Stimulated activated CD8-positive, alpha-beta memory T cell treated with anti-CD3 and anti-CD28 coated beads, Interleukin-15, amount 100 ng/mL, for 1 hour (primary cell): ENCODE measurements around the gene MGAT4D.
"Not testable (repeated sequence)": the region's sequence is repeated elsewhere in the genome, so short reads cannot be mapped to it uniquely, and the experiment has no call there.

Source experiments
- DNase-seq: peaks from one replicate; pipeline ENCODE4 v3.0.0-alpha.2; 2020; ENCODE audit warnings: low read depth

The MGAT4D gene

GRCh38 chr4:140439644-140440142, 58.4 kb downstream of the MGAT4D start:
- no peak for DNase-seq

- DNase-seq, result no peak
These were observed 70.1 kb downstream of the MGAT4D start for GRCh38 chr4:140427919-140428471.

- no peak for DNase-seq
These were observed 70.8 kb downstream of the MGAT4D start, which contains the start of gene CLGN for GRCh38 chr4:140427106-140427918. Gene CLGN (minus strand): TSS chr4:140427648. CDS start chr4:140413078, 14,570 bp downstream.

DNA sequence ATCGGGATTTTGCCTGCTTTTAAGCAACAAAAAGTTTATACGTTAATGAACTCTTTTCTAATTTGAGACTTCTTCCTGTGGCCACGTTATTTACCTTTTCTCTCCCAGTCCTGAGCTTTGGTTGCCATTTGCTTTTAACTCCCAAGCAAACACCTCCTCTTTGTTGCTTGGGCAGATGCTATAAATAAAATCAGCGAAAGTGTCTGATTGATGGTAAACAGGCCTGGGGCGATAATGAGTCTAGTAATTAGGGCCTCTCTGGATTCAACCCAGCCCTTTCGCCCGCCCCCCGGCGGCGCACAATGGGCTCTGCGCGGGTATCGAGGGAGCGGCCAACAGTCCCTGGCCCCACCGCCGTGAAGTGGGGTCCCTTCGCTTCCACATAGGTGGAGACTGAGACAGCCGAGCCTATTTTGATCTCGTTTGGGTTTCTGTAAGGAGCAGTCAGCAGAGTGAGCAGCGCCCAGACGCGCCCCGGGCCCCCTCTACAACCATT, 71.4 kb downstream of the MGAT4D start:
- DNase-seq, result no peak

GRCh38 chr4:140423106-140423505, 75.0 kb downstream of the MGAT4D start:
- no peak for DNase-seq

GRCh38 chr4:140413130-140413969, 84.7 kb downstream of the MGAT4D start:
- not testable (repeated sequence) for DNase-seq

- no peak for DNase-seq
These were observed 89.1 kb downstream of the MGAT4D start for GRCh38 chr4:140408974-140409373.

- no peak for DNase-seq
These were observed 91.8 kb downstream of the MGAT4D start for GRCh38 chr4:140406292-140406691.

- DNase-seq, result no peak
These were observed 98.0 kb downstream of the MGAT4D start for GRCh38 chr4:140400111-140400510.

DNA sequence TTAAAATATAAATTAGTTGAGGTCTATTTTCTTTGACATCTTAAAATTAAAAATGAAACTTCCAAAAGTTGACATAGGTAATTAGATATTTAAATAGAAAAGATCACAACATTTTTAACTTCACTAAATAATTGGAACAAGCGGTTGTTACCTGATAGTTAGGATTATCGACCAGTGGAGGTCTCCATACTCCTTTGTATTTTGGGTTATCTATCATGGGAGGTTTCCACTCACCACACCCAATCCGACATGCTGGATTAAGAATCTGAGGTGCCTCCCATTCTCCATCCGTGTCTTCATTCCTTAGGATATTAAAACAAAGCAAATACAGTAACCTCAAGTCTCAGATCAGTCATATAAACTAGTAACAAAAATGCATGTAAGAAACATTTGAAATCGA, 102.4 kb downstream of the MGAT4D start:
- DNase-seq, result no peak
